Mesenchymal stem cell (in vitro differentiated cells and primary cell): ENCODE measurements around the gene APOLD1.
A peak's percentile ranks its signal among the peaks of the same experiment; 100 is the strongest.

Experiments
- DNase-seq: peaks from one replicate; pipeline ENCODE4 v3.0.0-alpha.2; 2013
- H2AFZ ChIP-seq: one replicate; pipeline ENCODE4 v1.6.1; 2013; ENCODE audit warnings: low read depth, mild to moderate bottlenecking, control low read depth, inconsistent platforms, low read length, moderate library complexity
- H2AK5ac ChIP-seq: 2 replicates; pipeline ENCODE4 v1.6.1; 2013; ENCODE audit warnings: low read length, moderate library complexity, mild to moderate bottlenecking, inconsistent platforms; ENCODE audit not compliant: severe bottlenecking
- H2BK120ac ChIP-seq: one replicate; pipeline ENCODE4 v1.6.1; 2013; ENCODE audit warnings: low read depth, mild to moderate bottlenecking, inconsistent platforms, low read length, moderate library complexity
- H2BK12ac ChIP-seq, 2 experiments: one replicate each; pipeline ENCODE4 v1.6.1; 2013; ENCODE audit warnings: inconsistent platforms in 2 of 2, low read length in 2 of 2, mild to moderate bottlenecking in 2 of 2, moderate library complexity in 2 of 2, control low read depth in 1 of 2
- H2BK15ac ChIP-seq: one replicate; pipeline ENCODE4 v1.6.1; 2013; ENCODE audit warnings: mild to moderate bottlenecking, low read depth, inconsistent platforms; ENCODE audit not compliant: poor library complexity, severe bottlenecking
- H2BK5ac ChIP-seq: 2 replicates; pipeline ENCODE4 v1.6.1; 2013; ENCODE audit warnings: low read depth, mild to moderate bottlenecking, low read length, control low read depth, inconsistent platforms; ENCODE audit not compliant: poor library complexity, severe bottlenecking
- H3K14ac ChIP-seq, 2 experiments: one replicate each; pipeline ENCODE4 v1.6.1; 2013; ENCODE audit warnings: inconsistent platforms in 2 of 2, low read length in 2 of 2, control low read depth in 1 of 2, mild to moderate bottlenecking in 1 of 2, moderate library complexity in 1 of 2
- H3K18ac ChIP-seq, 2 experiments: one replicate each; pipeline ENCODE4 v1.6.1; 2013; ENCODE audit warnings: inconsistent platforms in 2 of 2, low read length in 2 of 2, control low read depth in 1 of 2, low read depth in 1 of 2, mild to moderate bottlenecking in 1 of 2
- H3K23ac ChIP-seq, 2 experiments: one replicate each; pipeline ENCODE4 v1.6.1; 2013; ENCODE audit warnings: inconsistent platforms in 2 of 2, low read length in 2 of 2, mild to moderate bottlenecking in 2 of 2, moderate library complexity in 2 of 2, control low read depth in 1 of 2
- H3K27ac ChIP-seq: 2 replicates; pipeline ENCODE4 v1.5.1; 2013; ENCODE audit warnings: mild to moderate bottlenecking, moderate library complexity, low read length, control low read depth, inconsistent platforms; ENCODE audit not compliant: poor library complexity, severe bottlenecking
- H3K27me3 ChIP-seq, 2 experiments: 2 replicates each; pipeline versions ENCODE4 v1.6.1 to v1.7.0; 2013; ENCODE audit warnings: low read length in 2 of 2, mild to moderate bottlenecking in 2 of 2, moderate library complexity in 2 of 2, control low read depth in 1 of 2, inconsistent platforms in 1 of 2; ENCODE audit not compliant: control insufficient read depth in 1 of 2, insufficient read depth in 1 of 2
- H3K36me3 ChIP-seq, 2 experiments: 2 replicates each; pipeline versions ENCODE4 v1.6.1 to v1.7.0; 2013; ENCODE audit warnings: low read length in 2 of 2, control low read depth in 1 of 2, inconsistent platforms in 1 of 2, low read depth in 1 of 2, mild to moderate bottlenecking in 1 of 2; ENCODE audit not compliant: insufficient read depth in 2 of 2, control insufficient read depth in 1 of 2
- H3K4ac ChIP-seq, 2 experiments: one replicate each; pipeline ENCODE4 v1.6.1; 2013; ENCODE audit warnings: inconsistent platforms in 2 of 2, low read length in 2 of 2, mild to moderate bottlenecking in 2 of 2, moderate library complexity in 2 of 2, control low read depth in 1 of 2, low read depth in 1 of 2
- H3K4me1 ChIP-seq: 2 replicates; pipeline ENCODE4 v1.6.1; 2013; ENCODE audit warnings: low read depth, low read length, control low read depth; ENCODE audit not compliant: control insufficient read depth, insufficient read depth
- H3K4me2 ChIP-seq: 2 replicates; pipeline ENCODE4 v1.6.1; 2013; ENCODE audit warnings: low read length, mild to moderate bottlenecking, inconsistent platforms; ENCODE audit not compliant: poor library complexity, severe bottlenecking
- H3K4me3 ChIP-seq, 2 experiments: 2 replicates each; pipeline versions ENCODE4 v1.5.1 to v1.7.0; 2013; ENCODE audit warnings: low read length in 2 of 2, mild to moderate bottlenecking in 2 of 2, control low read depth in 1 of 2, low read depth in 1 of 2; ENCODE audit not compliant: insufficient read depth in 1 of 2
- H3K79me1 ChIP-seq: replicated peaks from 2 replicates; pipeline ENCODE4 v1.6.1; 2013; ENCODE audit warnings: mild to moderate bottlenecking, control low read depth, low read length, inconsistent platforms; ENCODE audit not compliant: poor library complexity, severe bottlenecking
- H3K9ac ChIP-seq: 2 replicates; pipeline ENCODE4 v1.7.0; 2013; ENCODE audit warnings: mild to moderate bottlenecking, low read length, moderate library complexity
- H3K9me3 ChIP-seq: 2 replicates; pipeline ENCODE4 v1.7.0; 2013; ENCODE audit warnings: mild to moderate bottlenecking, low read length; ENCODE audit not compliant: control insufficient read depth
- H4K8ac ChIP-seq: one replicate; pipeline ENCODE4 v1.6.1; 2013; ENCODE audit warnings: inconsistent platforms, mild to moderate bottlenecking, low read length, moderate library complexity
- H4K91ac ChIP-seq: one replicate; pipeline ENCODE4 v1.6.1; 2013; ENCODE audit warnings: mild to moderate bottlenecking, low read length, inconsistent platforms
- WGBS: methylation state at CpG from one replicate; pipeline ENCODE4 v1.1.7; 2013; ENCODE audit warnings: mixed read lengths; 5-methylcytosine and 5-hydroxymethylcytosine counted together

The APOLD1 gene

DNA sequence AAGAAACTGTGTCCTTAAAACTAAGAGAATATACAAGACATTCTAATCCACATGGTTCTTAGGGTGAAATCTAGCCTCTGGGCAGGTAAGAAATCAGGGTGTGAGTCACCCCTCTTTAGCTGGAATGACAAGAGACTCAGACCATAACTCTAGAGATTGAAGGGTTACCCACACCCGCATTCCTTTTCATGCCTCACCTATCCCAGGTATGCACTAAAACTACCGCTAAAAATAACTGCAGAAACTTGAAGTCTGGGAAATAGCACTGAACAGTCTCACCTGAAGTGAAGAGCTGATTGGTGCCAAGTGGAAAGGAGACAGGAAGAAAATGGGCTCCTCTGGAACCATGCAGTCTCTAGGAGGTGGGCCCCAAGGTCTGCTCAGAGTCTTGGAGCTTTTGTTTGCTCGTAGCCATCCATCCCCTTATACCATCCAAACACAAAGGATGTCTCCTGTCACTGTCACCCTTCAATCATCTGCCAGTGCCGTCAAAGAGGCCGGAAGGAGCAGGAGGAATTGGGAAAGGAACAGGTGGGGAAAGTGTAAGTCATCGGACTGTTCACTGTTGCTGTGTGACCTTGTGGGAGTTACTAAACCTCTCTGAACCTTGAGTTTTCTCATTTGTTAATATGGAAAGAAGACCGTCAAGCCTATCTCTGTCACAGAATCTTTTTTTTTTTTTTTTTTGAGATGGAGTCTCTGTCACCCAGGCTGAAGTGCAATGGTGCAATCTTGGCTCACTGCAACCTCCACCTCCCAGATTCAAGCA, 50.1 kb downstream of the APOLD1 start:
- no peak overlapping the region for H2BK12ac ChIP-seq
- DNase-seq: no peak
- H4K8ac ChIP-seq: no peak overlapping the region
- H3K4me2 ChIP-seq: no peak overlapping the region
- H3K9ac ChIP-seq: peak overlapping the region; percentile 44
- H4K91ac ChIP-seq: no peak overlapping the region
- no peak overlapping the region for H3K23ac ChIP-seq
- no peak overlapping the region for H2BK5ac ChIP-seq
- H3K4me3 ChIP-seq: no peak overlapping the region
- H3K27ac ChIP-seq: peak overlapping the region; percentile 67
- no peak overlapping the region for H2AFZ ChIP-seq
- 95% methylated on average over 7 of the region's 7 CpGs for WGBS
- H3K9me3 ChIP-seq: no peaks in the 10 kb centered on the region
- no peak overlapping the region for H2AK5ac ChIP-seq
- peaks cover 14 to 28% of the 10 kb centered on the region in 2 experiments for H3K36me3 ChIP-seq
- peaks cover 3% of the 10 kb centered on the region for H3K79me1 ChIP-seq
- no peak overlapping the region for H3K18ac ChIP-seq
- no peak overlapping the region for H3K14ac ChIP-seq
- no peak overlapping the region for H2BK120ac ChIP-seq
- H2BK15ac ChIP-seq: no peak overlapping the region
- no peaks in the 10 kb centered on the region for H3K27me3 ChIP-seq
- no peak overlapping the region for H3K4ac ChIP-seq
- H3K4me1 ChIP-seq: peaks cover 16% of the 10 kb centered on the region

DNA sequence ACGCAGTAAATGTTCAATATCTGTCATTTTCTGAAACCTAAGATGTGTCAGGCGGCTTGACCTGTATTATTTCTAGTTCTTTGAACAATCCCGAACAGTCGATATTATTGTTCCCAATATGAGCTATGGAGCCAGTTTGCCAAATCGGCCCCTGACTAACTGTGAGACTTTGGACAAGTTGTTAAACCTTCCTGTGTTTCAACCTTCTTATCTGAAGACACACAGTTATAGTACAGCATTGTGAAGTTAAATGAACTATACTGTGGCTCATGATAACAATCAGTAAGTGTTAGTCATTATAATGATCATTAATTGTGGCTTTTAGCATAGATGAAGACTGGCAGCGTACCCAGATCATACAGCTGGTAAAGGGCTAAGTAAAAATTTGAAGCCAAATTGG, 51.1 kb downstream of the APOLD1 start:
- Histone ChIP-seq H2BK12ac (no peak overlapping the region), H3K36me3 (peaks cover 7 to 24% of the 10 kb centered on the region in 2 experiments), H3K4me1 (peaks cover 16% of the 10 kb centered on the region), H4K8ac (no peak overlapping the region), H3K18ac (no peak overlapping the region), H3K9me3 (no peaks in the 10 kb centered on the region), H2AFZ (no peak overlapping the region), H3K4me2 (no peak overlapping the region), H3K9ac (no peak overlapping the region), H3K79me1 (peaks cover 3% of the 10 kb centered on the region), H3K14ac (no peak overlapping the region), H2AK5ac (no peak overlapping the region), H3K23ac (no peak overlapping the region), H3K27me3 (no peaks in the 10 kb centered on the region), H3K4ac (no peak overlapping the region), H2BK15ac (no peak overlapping the region), H2BK5ac (no peak overlapping the region), H2BK120ac (no peak overlapping the region), H3K4me3 (no peak overlapping the region), H4K91ac (no peak overlapping the region), H3K27ac (no peak overlapping the region)
- 96% methylated on average over 5 of the region's 6 CpGs for WGBS
- DNase-seq: no peak

DNA sequence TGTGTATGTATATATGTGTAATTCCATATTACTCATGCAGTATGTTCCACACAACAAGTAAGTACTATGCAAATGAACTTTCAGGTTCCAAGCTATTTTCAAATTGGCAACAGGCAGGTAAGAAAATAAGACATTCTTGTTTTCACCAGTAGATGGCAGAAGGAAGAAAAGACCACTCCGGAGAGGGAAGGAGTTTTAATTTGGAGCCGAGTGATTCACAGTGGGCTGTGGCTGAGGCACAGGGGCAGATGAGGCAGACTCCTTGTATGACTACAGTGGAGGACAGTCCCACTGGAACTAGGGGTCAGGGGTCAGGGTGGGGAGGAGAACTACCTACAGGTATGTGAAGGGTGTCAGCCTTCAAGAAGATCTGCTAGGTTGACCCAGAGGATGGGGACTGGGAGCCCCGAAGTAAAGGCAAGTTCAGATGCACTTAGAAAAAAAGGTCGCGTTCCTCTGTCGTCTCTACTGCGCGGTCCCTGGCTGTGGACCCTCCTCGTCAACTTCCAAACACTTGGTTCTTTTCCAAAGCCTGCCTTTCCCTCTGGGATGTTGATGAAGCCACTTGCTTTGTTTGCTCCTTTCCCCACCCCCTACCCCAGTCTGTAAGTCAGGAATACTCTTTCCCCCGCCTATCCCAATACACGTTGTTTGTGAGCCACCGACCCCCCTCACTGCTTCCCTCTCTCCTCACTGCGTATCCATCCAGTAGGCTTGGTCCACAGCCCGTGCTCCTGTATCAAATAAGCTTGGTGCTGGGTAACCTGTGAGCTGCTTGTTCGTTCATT, 51.8 kb downstream of the APOLD1 start:
- no peaks in the 10 kb centered on the region for H3K9me3 ChIP-seq
- peaks cover 16% of the 10 kb centered on the region for H3K4me1 ChIP-seq
- peak overlapping the region; percentile 86 to 92 for H2BK12ac ChIP-seq
- no peaks in the 10 kb centered on the region for H3K27me3 ChIP-seq
- peak overlapping the region; percentile 14 for H3K27ac ChIP-seq
- H2BK5ac ChIP-seq: no peak overlapping the region
- H4K91ac ChIP-seq: peak overlapping the region; percentile 52
- H4K8ac ChIP-seq: peak overlapping the region; percentile 57
- peaks cover 3% of the 10 kb centered on the region for H3K79me1 ChIP-seq
- H2BK15ac ChIP-seq: peak overlapping the region; percentile 44
- WGBS: 67% methylated on average over 15 of the region's 15 CpGs
- H3K9ac ChIP-seq: peak overlapping the region; percentile 23
- no peak overlapping the region for H3K4me2 ChIP-seq
- H3K23ac ChIP-seq: no peak overlapping the region
- H2AK5ac ChIP-seq: peak overlapping the region; percentile 83
- H2AFZ ChIP-seq: no peak overlapping the region
- peak; percentile 83 for DNase-seq
- H3K14ac ChIP-seq: peak overlapping the region in 1 of 2 experiments; percentile 90
- peaks cover 7 to 20% of the 10 kb centered on the region in 2 experiments for H3K36me3 ChIP-seq
- no peak overlapping the region for H3K4me3 ChIP-seq
- H2BK120ac ChIP-seq: peak overlapping the region; percentile 21
- H3K18ac ChIP-seq: peak overlapping the region; percentile 5 to 88
- peak overlapping the region; percentile 5 to 32 for H3K4ac ChIP-seq

DNA sequence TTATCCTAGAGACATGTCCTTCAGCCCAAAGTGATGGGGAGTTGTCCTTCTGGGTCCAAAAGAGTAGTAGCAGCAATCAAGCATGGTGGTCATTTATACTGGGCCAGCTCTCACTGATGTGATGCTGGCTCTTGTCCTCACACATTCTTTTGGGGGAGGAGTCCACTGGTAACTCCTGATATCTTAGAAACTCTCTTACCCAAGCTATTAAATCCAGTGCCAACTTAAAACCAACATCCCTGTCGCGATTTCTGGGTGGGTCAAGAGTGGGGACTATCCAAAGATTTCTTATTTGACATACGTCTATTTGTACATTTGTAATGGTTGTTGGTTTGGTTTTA, 52.3 kb downstream of the APOLD1 start:
- Histone ChIP-seq H3K4me2 (no peak overlapping the region), H2BK120ac (no peak overlapping the region), H3K79me1 (peaks cover 3% of the 10 kb centered on the region), H2BK15ac (peak overlapping the region; percentile 44), H4K91ac (no peak overlapping the region), H2BK12ac (peak overlapping the region; percentile 86 to 92), H2AK5ac (peak overlapping the region; percentile 83), H3K27me3 (no peaks in the 10 kb centered on the region), H3K36me3 (peaks cover 7 to 14% of the 10 kb centered on the region in 2 experiments), H3K18ac (peak overlapping the region in 1 of 2 experiments; percentile 88), H3K4ac (no peak overlapping the region), H3K23ac (no peak overlapping the region), H3K4me3 (no peak overlapping the region), H3K27ac (no peak overlapping the region), H3K14ac (no peak overlapping the region), H3K9me3 (no peaks in the 10 kb centered on the region), H3K9ac (peak overlapping the region; percentile 49), H3K4me1 (peaks cover 16% of the 10 kb centered on the region), H2BK5ac (no peak overlapping the region), H2AFZ (no peak overlapping the region), H4K8ac (no peak overlapping the region)
- 94% methylated on average over 3 of the region's 3 CpGs for WGBS
- no peak for DNase-seq
